ENCODE measurements around the gene ASIP.

- TF ChIP-seq EZH2 (IDR thresholded peaks at IDR 0.05; ENCODE audit: insufficient read depth, low read length), result no peak
- no peak for TF ChIP-seq CTCF (IDR thresholded peaks at IDR 0.05; ENCODE audit: insufficient read depth, low read depth, low read length)
These were observed 9.6 kb upstream of the ASIP start for GRCh38 chr20:34231634-34232033.
